HEK293T (cell line): ENCODE measurements around the gene KCNK3.

Experiments
- CTCF ChIA-PET: fragments of 350-600 bp; formaldehyde crosslinking; extraction: SDS; loops from one replicate; lab custom pipeline; 2021; ENCODE audit warnings: antibody characterized with exemption, inconsistent platforms; lab: Yijun Ruan, JAX
- POLR2A ChIA-PET: fragments of 350-600 bp; formaldehyde crosslinking; extraction: SDS; loops from one replicate; lab custom pipeline; 2020; ENCODE audit warnings: antibody characterized with exemption, inconsistent platforms; lab: Yijun Ruan, JAX
- DNase-seq: peaks from one replicate; pipeline ENCODE4 v3.0.0; 2012; ENCODE audit warnings: mixed read lengths; ENCODE audit errors: extremely low spot score
- ARNT ChIP-seq: fragments of 450-650 bp; IDR thresholded peaks from 2 replicates; pipeline ENCODE4 v1.6.1; 2017; ENCODE audit warnings: mild to moderate bottlenecking
- BHLHE40 ChIP-seq: fragments of 450-650 bp; IDR thresholded peaks from 2 replicates; pipeline ENCODE4 v1.6.1; 2016; ENCODE audit warnings: mild to moderate bottlenecking, moderate library complexity, borderline replicate concordance
- CTBP1 ChIP-seq: fragments of 450-650 bp; IDR thresholded peaks from 2 replicates; pipeline ENCODE4 v1.6.1; 2016; ENCODE audit warnings: borderline replicate concordance
- ELF4 ChIP-seq: fragments of 450-650 bp; IDR thresholded peaks from 2 replicates; pipeline ENCODE4 v1.6.1; 2017; ENCODE audit warnings: antibody characterized with exemption
- FOXA1 ChIP-seq: fragments of 450-650 bp; IDR thresholded peaks from 2 replicates; pipeline ENCODE4 v1.6.1; 2016; ENCODE audit warnings: mild to moderate bottlenecking
- FOXK2 ChIP-seq: fragments of 450-650 bp; IDR thresholded peaks from 2 replicates; pipeline ENCODE4 v1.6.1; 2016; ENCODE audit warnings: mild to moderate bottlenecking
- FOXM1 ChIP-seq: fragments of 450-650 bp; IDR thresholded peaks from 2 replicates; pipeline ENCODE4 v1.6.1; 2017; ENCODE audit warnings: mild to moderate bottlenecking, borderline replicate concordance
- HDGF ChIP-seq: fragments of 450-650 bp; IDR thresholded peaks from 2 replicates; pipeline ENCODE4 v1.6.1; 2017; ENCODE audit warnings: antibody characterized with exemption, borderline replicate concordance
- L3MBTL2 ChIP-seq: fragments of 450-650 bp; conservative IDR thresholded peaks from 2 replicates; pipeline ENCODE4 v1.6.1; 2016; ENCODE audit warnings: mild to moderate bottlenecking
- LEF1 ChIP-seq: fragments of 450-650 bp; IDR thresholded peaks from 2 replicates; pipeline ENCODE4 v1.6.1; 2017; ENCODE audit warnings: mild to moderate bottlenecking, borderline replicate concordance
- NFRKB ChIP-seq: fragments of 450-650 bp; IDR thresholded peaks from 2 replicates; pipeline ENCODE4 v1.6.1; 2016; ENCODE audit warnings: mild to moderate bottlenecking, moderate library complexity
- PKNOX1 ChIP-seq: fragments of 450-650 bp; IDR thresholded peaks from 2 replicates; pipeline ENCODE4 v1.6.1; 2016
- SP1 ChIP-seq: fragments of 450-650 bp; IDR thresholded peaks from 2 replicates; pipeline ENCODE4 v1.6.1; 2017
- SUZ12 ChIP-seq: fragments of 450-650 bp; IDR thresholded peaks from 2 replicates; pipeline ENCODE4 v1.6.1; 2016; ENCODE audit warnings: mild to moderate bottlenecking
- TARDBP ChIP-seq: fragments of 450-650 bp; IDR thresholded peaks from 2 replicates; pipeline ENCODE4 v1.6.1; 2016
- ZNF384 ChIP-seq: fragments of 450-650 bp; IDR thresholded peaks from 2 replicates; pipeline ENCODE4 v1.6.1; 2016

KCNK3 gene

GRCh38 chr2:26682155-26682554 lies 10.4 kb upstream of the KCNK3 start:
- CTCF ChIA-PET, result interaction anchor here (1.6 kb wide), 1 partner anchor 63 kb away, joined by 3 read pairs; no protein-coding TSS in a partner anchor
- TF ChIP-seq TARDBP (no peak), FOXA1 (no peak), SP1 (no peak), L3MBTL2 (no peak), LEF1 (no peak), SUZ12 (no peak), ARNT (no peak), ZNF384 (no peak)
- DNase-seq, result no peak
- POLR2A ChIA-PET, result interaction anchor here (0.7 kb wide), 1 partner anchor 38 kb away, joined by 3 read pairs; no protein-coding TSS in a partner anchor

GRCh38 chr2:26683583-26683982 lies 8.9 kb upstream of the KCNK3 start:
- no peak for DNase-seq
- CTCF ChIA-PET, result interaction anchor here (1.6 kb wide), 1 partner anchor 62 kb away, joined by 3 read pairs; no protein-coding TSS in a partner anchor
- POLR2A ChIA-PET, result no interaction called here
- TF ChIP-seq CTBP1 (no peak), FOXM1 (no peak), BHLHE40 (no peak), ELF4 (no peak), TARDBP (no peak), NFRKB (no peak), SUZ12 (no peak), HDGF (no peak), ZNF384 (no peak), FOXA1 (no peak)

GRCh38 chr2:26685341-26685740 lies 7.2 kb upstream of the KCNK3 start:
- no peak for DNase-seq
- CTCF ChIA-PET, result no interaction called here
- TF ChIP-seq FOXM1, result no peak
- no peak for TF ChIP-seq TARDBP
- no peak for TF ChIP-seq BHLHE40
- no peak for TF ChIP-seq NFRKB
- no peak for TF ChIP-seq CTBP1
- no peak for TF ChIP-seq L3MBTL2
- no peak for TF ChIP-seq ARNT
- no peak for TF ChIP-seq FOXA1
- TF ChIP-seq SUZ12, result no peak
- TF ChIP-seq LEF1, result no peak
- TF ChIP-seq ELF4, result no peak
- no peak for TF ChIP-seq FOXK2
- POLR2A ChIA-PET, result no interaction called here

- POLR2A ChIA-PET, result no interaction called here
- CTCF ChIA-PET, result no interaction called here
- TF ChIP-seq ELF4 (no peak), BHLHE40 (no peak), ARNT (no peak), L3MBTL2 (no peak)
- DNase-seq, result no peak
Measured at GRCh38 chr2:26685989-26686839, 6.3 kb upstream of the KCNK3 start.

GRCh38 chr2:26687328-26687727 lies 5.2 kb upstream of the KCNK3 start:
- POLR2A ChIA-PET, result no interaction called here
- CTCF ChIA-PET, result no interaction called here
- TF ChIP-seq BHLHE40, result no peak
- TF ChIP-seq TARDBP, result no peak
- no peak for TF ChIP-seq HDGF
- TF ChIP-seq PKNOX1, result no peak
- TF ChIP-seq SUZ12, result no peak
- TF ChIP-seq LEF1, result no peak
- no peak for TF ChIP-seq L3MBTL2
- no peak for TF ChIP-seq ARNT
- no peak for DNase-seq

GRCh38 chr2:26687801-26688200 lies 4.7 kb upstream of the KCNK3 start:
- TF ChIP-seq HDGF, result no peak
- ChIA-PET CTCF (no interaction called here), POLR2A (no interaction called here)
- no peak for DNase-seq

GRCh38 chr2:26691161-26691560 lies 1.4 kb upstream of the KCNK3 start:
- ChIA-PET POLR2A (no interaction called here), CTCF (no interaction called here)
- TF ChIP-seq BHLHE40, result no peak
- TF ChIP-seq SP1, result no peak
- no peak for TF ChIP-seq PKNOX1
- no peak for TF ChIP-seq HDGF
- TF ChIP-seq FOXA1, result no peak
- no peak for TF ChIP-seq ELF4
- TF ChIP-seq TARDBP, result no peak
- TF ChIP-seq NFRKB, result no peak
- TF ChIP-seq FOXM1, result no peak
- TF ChIP-seq CTBP1, result no peak
- no peak for TF ChIP-seq ARNT
- no peak for TF ChIP-seq SUZ12
- no peak for TF ChIP-seq ZNF384
- TF ChIP-seq LEF1, result no peak
- TF ChIP-seq FOXK2, result no peak
- TF ChIP-seq L3MBTL2, result no peak
- no peak for DNase-seq
